ENCODE results near the gene KCNQ1. TPM values are rescaled to one million over a fixed set of nuclear protein-coding genes. Genes with fewer than 3 reads are reported as not detected.

Gene KCNQ1
- total RNA-seq, 1 experiment from 2014 or later, result not detected

DNA sequence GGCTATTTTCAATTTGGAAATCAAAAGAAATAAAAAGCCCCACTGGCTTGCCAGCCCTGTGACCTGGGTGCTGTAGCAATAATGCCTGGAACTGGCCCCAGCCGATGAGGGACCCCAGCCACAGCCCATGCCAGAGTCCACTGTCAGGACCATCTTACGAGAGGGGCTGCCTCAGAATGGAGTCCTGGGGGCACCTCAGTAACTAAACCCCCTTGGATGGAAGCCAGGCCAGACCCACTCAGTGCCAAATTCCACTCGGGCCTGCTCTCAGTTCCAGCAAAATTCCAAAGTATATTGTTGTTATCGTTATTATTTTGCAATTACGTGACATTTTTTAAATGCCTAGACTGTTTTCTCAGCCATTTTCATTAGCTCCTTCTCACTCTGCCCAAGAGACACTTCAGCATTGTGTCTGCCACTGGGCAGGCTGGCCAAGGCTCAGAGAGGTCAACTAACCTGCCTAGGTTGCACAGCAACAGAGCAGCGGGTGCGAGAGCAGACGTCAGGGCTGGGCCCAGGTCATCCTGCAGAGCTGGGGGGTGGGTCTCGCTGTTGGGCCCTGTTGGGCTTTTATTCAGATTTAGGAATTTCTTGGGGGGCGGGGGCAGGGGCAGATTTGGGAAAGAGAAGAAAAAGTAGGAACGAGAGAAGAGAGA, 421.2 kb downstream of the KCNQ1 start:
- no peaks in the 10 kb centered on the region for H3K4me1 ChIP-seq
- H3K27ac ChIP-seq, result no peak overlapping the region
- H3K27me3 ChIP-seq, result no peaks in the 10 kb centered on the region
- H3K36me3 ChIP-seq, result no peaks in the 10 kb centered on the region
- no peak overlapping the region for H3K4me3 ChIP-seq
- no peaks in the 10 kb centered on the region for H3K9me3 ChIP-seq (replicated peaks)
- no peak for DNase-seq

DNA sequence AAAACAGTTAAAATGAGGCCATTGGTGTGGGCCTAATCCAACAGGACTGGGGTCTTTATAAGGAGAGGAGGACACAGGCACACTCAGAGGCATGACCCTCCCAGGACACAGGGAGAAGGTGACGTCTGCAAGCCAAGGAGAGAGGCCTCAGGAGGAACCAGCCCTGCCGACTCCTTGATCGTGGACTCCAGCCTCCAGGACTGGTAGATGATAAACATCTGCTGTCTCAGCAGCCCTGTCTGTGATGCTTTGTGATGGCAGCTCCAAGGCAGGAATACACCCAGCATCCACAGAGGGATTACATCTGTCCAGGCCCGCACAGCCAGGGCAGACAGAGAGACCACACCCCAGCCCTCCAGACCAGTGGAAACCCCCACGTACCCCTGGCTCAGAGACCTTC, 422.3 kb downstream of the KCNQ1 start:
- H3K9me3 ChIP-seq (replicated peaks), result no peaks in the 10 kb centered on the region
- DNase-seq, result no peak
- H3K27ac ChIP-seq, result no peak overlapping the region
- H3K4me3 ChIP-seq, result no peak overlapping the region
- no peaks in the 10 kb centered on the region for H3K36me3 ChIP-seq
- H3K4me1 ChIP-seq, result no peaks in the 10 kb centered on the region
- H3K27me3 ChIP-seq, result no peaks in the 10 kb centered on the region

DNA sequence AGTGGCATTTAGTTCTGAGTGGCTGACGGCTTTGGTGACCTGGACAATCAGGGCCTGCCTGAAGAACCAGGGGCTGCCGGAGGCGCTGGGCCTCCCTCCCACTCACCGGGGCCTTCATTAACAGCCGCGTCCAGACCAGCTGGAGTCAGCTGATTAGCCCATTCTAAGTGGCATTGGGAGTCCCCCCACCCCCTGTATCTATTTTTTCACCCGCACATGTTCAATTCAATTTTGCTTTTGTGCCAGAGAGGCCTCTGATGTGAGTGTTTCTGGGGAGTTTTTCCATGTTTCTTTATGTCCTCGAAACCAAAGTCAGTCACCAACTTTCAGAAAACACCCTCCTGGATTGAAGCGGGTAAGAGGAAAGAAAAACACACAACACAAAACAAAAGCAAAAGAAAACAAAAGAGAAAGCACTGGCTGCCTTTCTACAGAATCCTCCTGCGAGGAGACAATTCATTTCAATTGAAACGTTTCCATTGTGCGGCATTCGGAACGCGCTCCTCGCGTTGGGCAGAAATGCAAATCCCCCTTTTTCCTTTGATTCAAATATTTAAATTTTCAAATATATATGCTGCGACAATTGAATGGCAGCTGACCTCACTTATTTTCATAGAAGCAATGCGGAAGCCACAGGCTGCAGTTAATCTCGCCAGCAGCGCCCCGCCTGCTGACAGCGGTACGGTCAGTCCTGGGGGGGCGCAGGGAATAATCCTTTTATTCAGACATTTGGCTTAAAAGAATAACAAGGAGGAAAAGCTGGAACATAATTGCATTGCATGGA, 423.1 kb downstream of the KCNQ1 start:
- Histone ChIP-seq H3K9me3 (replicated peaks) (no peaks in the 10 kb centered on the region), H3K27me3 (no peaks in the 10 kb centered on the region), H3K4me1 (no peaks in the 10 kb centered on the region), H3K27ac (no peak overlapping the region), H3K36me3 (no peaks in the 10 kb centered on the region), H3K4me3 (no peak overlapping the region)
- no peak for DNase-seq

DNA sequence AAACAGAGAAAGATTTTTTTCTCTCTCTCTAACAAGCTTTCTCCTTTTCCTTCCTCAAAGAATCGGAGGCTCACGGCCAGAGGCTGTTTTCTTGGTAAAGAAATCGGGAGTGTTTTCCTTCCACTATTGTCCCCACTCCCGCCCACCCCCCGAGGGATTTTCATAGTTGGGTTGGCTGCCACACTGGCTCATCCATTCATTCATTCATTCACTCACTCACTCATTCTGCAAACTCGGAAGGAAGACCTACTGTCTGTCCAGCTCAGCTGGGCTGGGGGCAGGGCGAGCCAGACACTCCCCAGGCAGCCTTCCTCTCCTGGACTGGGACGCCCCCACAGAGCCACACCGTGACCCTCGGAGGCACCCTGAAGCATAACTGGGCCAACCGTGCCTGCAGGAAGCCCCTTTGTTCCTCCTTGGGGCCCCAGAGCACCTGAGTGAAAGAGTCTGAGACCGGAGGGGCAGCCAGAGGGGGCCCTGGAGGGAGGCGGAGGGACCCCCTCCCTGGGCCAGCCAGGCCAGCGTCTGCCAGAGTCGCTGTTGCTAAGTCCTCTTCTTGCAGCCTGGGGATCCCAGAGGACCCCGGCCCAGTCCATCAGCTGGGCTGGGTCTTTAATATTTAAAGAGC, 423.8 kb downstream of the KCNQ1 start:
- Histone ChIP-seq H3K9me3 (replicated peaks) (no peaks in the 10 kb centered on the region), H3K27ac (no peak overlapping the region), H3K36me3 (no peaks in the 10 kb centered on the region), H3K27me3 (no peaks in the 10 kb centered on the region), H3K4me3 (no peak overlapping the region), H3K4me1 (no peaks in the 10 kb centered on the region)
- no peak for DNase-seq

DNA sequence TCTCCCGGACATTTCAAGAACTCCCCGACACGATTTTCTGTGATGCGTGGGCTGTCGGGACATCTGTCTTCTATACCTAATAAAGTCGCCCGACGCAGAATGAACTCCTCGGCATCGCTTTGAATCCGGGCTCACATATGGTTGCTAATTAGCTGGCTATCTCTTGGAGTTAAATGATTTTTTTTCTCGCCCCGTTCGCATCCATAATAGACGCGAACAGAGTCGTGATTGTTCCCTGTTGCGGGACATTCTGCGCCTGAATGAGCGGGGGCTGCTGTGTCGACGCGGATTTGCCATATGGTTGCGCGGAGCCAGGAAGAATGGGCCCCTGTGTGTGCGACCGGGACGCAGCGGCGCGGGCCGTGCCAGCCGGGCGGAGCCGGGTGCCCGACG, 424.3 kb downstream of the KCNQ1 start:
- H3K4me3 ChIP-seq, result no peak overlapping the region
- H3K27me3 ChIP-seq, result no peaks in the 10 kb centered on the region
- DNase-seq, result no peak
- no peaks in the 10 kb centered on the region for H3K36me3 ChIP-seq
- no peaks in the 10 kb centered on the region for H3K9me3 ChIP-seq (replicated peaks)
- H3K4me1 ChIP-seq, result no peaks in the 10 kb centered on the region
- no peak overlapping the region for H3K27ac ChIP-seq

DNA sequence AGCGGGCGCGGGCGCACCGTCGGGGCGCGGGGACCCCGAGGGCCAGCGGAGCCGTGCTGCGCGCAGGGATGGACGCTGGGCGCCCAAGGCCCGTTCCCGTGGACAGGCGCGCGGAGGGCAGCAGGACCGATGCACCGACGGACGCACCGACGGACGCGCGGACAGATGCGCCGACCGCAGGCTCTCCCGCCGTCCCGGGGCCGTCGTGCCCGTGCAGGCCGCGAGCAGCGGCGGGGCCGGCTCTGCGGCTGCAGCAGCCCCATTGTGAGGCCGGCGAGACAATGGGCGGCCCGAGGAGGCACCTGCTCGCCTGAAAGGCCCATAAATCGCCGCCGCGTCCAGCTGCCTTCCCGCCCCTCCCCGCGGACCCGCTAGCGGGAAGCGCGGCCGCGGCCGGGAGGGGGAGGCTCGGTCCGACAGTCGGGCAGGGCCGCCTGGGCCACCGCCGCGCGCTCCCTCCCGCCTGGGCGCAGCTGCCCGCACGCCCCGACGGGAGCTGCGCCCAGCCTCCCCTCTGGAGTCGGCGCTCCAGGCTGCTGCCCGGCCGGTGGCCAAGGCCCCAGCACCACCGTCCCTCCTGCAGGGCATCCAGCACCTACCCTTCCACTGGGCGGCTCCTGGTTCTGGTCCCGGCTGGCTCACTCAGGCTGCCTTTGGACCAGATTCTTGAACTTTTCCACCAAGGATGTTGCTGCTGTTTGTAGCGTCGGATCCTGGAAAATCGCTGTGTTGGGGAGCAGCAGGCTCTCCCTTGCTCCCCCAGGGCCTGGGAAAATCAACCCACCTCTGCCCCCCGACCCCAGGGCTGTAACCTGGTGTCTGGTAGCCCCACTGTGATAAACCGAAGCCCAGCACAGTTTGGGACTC, 425.0 kb downstream of the KCNQ1 start:
- Histone ChIP-seq H3K27ac (no peak overlapping the region), H3K9me3 (replicated peaks) (no peaks in the 10 kb centered on the region), H3K27me3 (no peaks in the 10 kb centered on the region), H3K4me1 (no peaks in the 10 kb centered on the region), H3K4me3 (no peak overlapping the region), H3K36me3 (no peaks in the 10 kb centered on the region)
- no peak for DNase-seq

DNA sequence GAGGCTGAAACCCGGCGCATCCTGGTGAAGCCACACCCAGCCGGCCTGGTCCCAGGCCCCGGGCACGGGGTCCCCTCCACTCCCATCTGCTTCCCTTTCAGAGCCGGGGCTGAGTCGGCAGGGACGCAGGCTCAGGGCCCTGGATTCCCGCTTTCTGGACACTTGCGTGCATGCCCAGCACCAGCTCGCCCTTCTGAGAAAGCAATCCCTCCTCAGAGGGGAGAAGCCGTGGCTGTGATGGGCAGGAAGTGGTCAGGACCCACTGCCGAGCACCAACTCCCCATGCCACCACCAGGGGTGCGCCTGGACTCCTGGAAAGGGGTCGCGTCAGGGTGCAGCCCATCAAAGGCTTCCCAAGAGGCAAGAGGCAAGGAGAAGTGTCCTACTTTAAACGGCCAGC, 425.7 kb downstream of the KCNQ1 start:
- no peak overlapping the region for H3K27ac ChIP-seq
- H3K9me3 ChIP-seq (replicated peaks), result no peaks in the 10 kb centered on the region
- no peaks in the 10 kb centered on the region for H3K4me1 ChIP-seq
- no peak for DNase-seq
- no peaks in the 10 kb centered on the region for H3K27me3 ChIP-seq
- H3K36me3 ChIP-seq, result no peaks in the 10 kb centered on the region
- no peak overlapping the region for H3K4me3 ChIP-seq

DNA sequence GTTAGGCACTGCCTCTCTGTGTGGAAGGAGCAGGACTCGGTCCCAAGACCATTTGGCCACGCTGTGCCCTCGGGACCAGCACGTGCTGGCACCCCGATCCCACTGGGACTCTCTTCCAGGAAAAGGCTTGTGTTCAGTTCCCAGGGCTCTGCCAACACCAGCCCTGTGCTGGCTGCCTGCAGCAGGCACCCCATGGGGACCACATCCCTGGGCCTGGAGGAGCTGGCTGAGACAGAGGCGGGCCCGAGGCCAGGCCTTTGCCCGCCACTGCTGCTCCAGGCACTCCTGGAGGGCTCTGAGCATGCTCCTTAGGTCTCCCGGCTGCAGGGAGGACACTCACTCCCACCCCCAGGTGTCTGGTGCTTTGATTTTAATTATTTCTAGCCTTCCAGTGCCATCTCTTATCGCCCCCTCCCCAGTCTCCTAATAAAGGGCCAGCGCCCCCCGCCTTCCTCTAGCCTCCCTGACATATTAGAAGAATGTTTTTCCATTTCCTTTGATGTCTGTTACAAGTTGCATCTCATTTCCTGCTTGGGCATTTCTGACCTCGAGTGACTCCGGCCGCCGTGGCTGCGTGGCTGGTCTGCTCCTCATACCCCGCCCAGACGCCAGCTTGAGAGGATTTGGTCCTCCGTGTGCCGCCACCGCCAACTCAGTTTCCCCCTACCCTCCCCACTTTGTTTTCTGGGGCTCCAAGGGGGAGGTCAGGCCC, 426.3 kb downstream of the KCNQ1 start:
- Histone ChIP-seq H3K27me3 (no peaks in the 10 kb centered on the region), H3K4me1 (no peaks in the 10 kb centered on the region), H3K9me3 (replicated peaks) (no peaks in the 10 kb centered on the region), H3K4me3 (no peak overlapping the region), H3K36me3 (no peaks in the 10 kb centered on the region), H3K27ac (no peak overlapping the region)
- DNase-seq, result no peak

DNA sequence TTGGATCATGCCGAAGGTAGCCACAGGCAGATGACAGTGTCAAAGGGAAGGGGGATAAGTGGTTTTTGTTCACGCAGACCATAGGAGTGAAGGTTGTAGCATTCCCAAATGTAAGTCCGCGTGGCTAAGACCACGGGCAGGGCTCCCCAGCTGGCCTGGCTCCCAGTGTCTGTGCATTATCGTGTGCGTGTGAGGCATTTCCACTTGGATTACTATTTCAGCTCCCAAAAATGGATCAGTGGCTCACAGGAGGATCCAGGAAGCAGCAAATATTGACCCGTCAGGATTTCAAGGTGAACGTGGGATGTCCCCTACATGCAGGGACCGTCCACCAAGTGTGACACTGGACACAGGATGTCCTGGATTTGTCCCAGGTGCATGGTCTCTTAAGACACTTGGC, 430.2 kb downstream of the KCNQ1 start:
- H3K27me3 ChIP-seq, result no peaks in the 10 kb centered on the region
- no peaks in the 10 kb centered on the region for H3K36me3 ChIP-seq
- DNase-seq, result no peak
- H3K4me1 ChIP-seq, result no peaks in the 10 kb centered on the region
- H3K9me3 ChIP-seq (replicated peaks), result no peaks in the 10 kb centered on the region
- no peak overlapping the region for H3K27ac ChIP-seq
- no peak overlapping the region for H3K4me3 ChIP-seq

DNA sequence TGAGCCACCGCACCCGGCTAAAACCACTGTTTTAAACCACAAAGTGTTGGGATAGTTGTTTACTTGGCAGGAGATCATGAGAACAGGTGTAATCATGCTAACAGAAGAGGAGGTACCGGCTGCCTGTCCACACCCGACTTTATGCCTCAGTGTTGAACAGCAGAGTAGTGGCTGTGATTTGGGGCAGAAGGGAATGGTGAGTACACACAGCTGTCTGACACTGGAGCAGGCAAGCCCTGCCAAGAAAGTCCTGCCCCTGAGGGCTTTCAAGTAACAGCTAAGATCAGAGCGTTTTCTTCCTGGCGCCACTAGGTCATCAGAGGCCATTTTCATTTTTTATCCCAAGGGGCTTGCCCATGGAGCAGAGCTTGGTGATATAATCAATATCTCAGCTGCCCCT, 432.7 kb downstream of the KCNQ1 start:
- peak in 1 of 2 experiments; percentile 40 for DNase-seq
- no peaks in the 10 kb centered on the region for H3K4me1 ChIP-seq
- H3K9me3 ChIP-seq (replicated peaks), result no peaks in the 10 kb centered on the region
- H3K36me3 ChIP-seq, result no peaks in the 10 kb centered on the region
- no peak overlapping the region for H3K4me3 ChIP-seq
- no peaks in the 10 kb centered on the region for H3K27me3 ChIP-seq
- H3K27ac ChIP-seq, result no peak overlapping the region

DNA sequence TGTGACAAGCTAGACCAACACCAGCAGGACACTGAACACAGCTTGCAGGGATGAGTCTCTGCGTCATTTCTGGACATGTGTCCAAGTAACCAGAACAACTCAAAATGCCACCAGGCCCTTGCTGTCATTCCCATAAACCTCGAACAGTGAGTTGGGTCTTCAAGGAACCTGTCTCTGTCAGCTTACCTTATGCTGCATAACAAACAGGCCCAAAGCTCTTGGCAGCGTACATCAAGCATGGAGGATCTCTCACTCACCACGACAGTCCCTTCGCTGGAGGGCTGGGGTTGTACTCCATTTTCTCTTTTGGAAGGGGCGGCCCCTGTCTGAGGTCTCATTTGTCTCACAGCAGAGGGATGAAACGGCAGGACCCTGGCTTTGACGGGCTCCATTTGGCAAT, 434.0 kb downstream of the KCNQ1 start:
- H3K36me3 ChIP-seq, result no peaks in the 10 kb centered on the region
- no peaks in the 10 kb centered on the region for H3K9me3 ChIP-seq (replicated peaks)
- H3K27ac ChIP-seq, result no peak overlapping the region
- no peaks in the 10 kb centered on the region for H3K4me1 ChIP-seq
- DNase-seq, result no peak
- H3K27me3 ChIP-seq, result no peaks in the 10 kb centered on the region
- no peak overlapping the region for H3K4me3 ChIP-seq

DNA sequence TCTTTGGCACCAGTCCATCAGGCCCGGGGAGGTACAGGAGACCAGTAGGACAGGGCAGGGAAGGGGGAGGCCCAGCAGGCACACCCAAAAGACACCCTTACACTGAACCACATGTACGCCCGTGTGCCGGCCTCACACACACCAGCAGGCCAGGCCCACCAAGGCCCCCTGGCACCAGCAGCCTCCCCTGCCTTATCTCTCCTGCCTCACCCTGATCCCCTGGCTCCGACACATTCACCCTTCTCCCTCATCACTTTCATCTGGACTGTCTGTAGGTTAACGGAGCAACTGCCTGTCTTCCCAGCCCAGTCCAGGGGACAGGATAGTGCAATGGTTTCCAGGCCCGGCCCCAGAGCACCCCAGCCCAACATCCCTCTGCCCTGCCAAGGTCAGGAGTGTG, 435.8 kb downstream of the KCNQ1 start:
- H3K36me3 ChIP-seq, result no peaks in the 10 kb centered on the region
- no peak for DNase-seq
- no peak overlapping the region for H3K27ac ChIP-seq
- no peak overlapping the region for H3K4me3 ChIP-seq
- no peaks in the 10 kb centered on the region for H3K9me3 ChIP-seq (replicated peaks)
- no peaks in the 10 kb centered on the region for H3K4me1 ChIP-seq
- H3K27me3 ChIP-seq, result no peaks in the 10 kb centered on the region

DNA sequence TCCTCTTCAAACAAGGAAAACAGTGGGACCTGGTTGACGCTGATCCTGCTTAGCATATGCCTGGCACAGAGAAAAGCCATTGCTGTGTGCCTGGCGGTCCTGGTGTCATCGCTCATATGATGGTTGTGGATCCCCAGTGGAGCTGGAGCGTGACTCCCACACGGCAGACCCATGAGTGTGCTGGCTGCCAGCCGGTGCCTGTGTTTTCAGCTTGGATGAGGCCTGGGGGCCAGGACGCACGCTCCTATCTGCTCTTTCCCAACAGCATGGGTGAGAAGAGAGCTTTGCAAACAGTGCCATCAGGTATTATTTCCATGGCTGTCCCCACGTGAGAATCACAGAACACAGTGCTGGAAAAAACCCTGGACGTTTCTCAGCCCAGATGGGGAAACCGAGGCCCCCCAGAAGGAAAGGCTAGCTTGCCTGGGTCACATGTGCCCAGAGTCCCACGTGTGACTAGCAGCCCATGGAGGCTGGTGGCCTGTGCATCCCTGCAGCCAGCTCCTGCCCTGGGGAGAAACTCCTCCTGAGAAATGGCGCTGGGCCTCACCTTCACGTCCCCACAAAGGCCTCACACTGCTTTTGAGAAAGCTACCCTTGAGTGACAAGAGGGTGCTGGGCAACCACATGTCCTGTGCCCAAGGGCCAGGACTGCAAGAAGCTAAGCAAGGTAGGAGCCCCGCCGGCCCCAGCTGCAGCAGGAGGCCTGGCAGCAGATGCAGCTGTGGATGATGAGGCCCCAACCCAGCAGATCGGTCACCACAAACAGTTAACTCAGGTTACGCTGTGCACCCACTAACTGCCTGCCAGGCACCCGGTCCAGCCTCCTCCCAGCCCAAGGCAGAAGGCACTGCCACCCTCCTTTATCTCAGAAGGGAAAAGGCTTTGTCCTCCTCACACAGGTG, 436.5 kb downstream of the KCNQ1 start:
- no peaks in the 10 kb centered on the region for H3K4me1 ChIP-seq
- H3K9me3 ChIP-seq (replicated peaks), result no peaks in the 10 kb centered on the region
- H3K27me3 ChIP-seq, result no peaks in the 10 kb centered on the region
- DNase-seq, result no peak
- H3K36me3 ChIP-seq, result no peaks in the 10 kb centered on the region
- H3K27ac ChIP-seq, result no peak overlapping the region
- no peak overlapping the region for H3K4me3 ChIP-seq
